Measurements from ENCODE around the gene CDK11B.

- no peak for TF ChIP-seq REST (IDR thresholded peaks at IDR 0.05; ENCODE audit: insufficient read depth in 1 of 2, low read depth in 2 of 2, low read length in 2 of 2)
- TF ChIP-seq POLR2AphosphoS5 (IDR thresholded peaks at IDR 0.05; ENCODE audit: low read depth, low read length), result no peak
- no peak for TF ChIP-seq SIN3A (IDR thresholded peaks at IDR 0.05; ENCODE audit: borderline replicate concordance, insufficient read depth, low read length)
Measured at GRCh38 chr1:1624443-1625403, 34.1 kb downstream of the CDK11B start.

Data from PFSK-1 (cell line).